A673 (cell line): Measurements from ENCODE around the gene HHEX. TPM values are rescaled to one million over a fixed set of nuclear protein-coding genes. Genes with fewer than 3 reads are reported as not detected.

Experiments
- BruUV-seq: library from RNA; stranded (reverse); fragments of 400-500 nt; replicated peaks from 2 replicates; lab custom pipeline; 2021; lab: Mats Ljungman, UMichigan
- CTCF ChIA-PET: fragments of 300-600 bp; sonication (Branson Sonifier 250); formaldehyde crosslinking; loops from one replicate; lab custom pipeline; 2022; ENCODE audit warnings: antibody characterized with exemption; lab: Charles Lee
- POLR2A ChIA-PET: fragments of 300-600 bp; sonication (Branson Sonifier 250); formaldehyde crosslinking; loops from one replicate; lab custom pipeline; 2022; ENCODE audit warnings: antibody characterized with exemption; ENCODE audit not compliant: low non-redundant PET; lab: Charles Lee
- DNase-seq: peaks from one replicate; pipeline ENCODE4 v3.0.0-alpha.2; 2015; ENCODE audit warnings: low spot score
- H3K27ac ChIP-seq: fragments of 200-600 bp; sonication (generic); 2 replicates; pipeline ENCODE4 v1.5.1; 2016; ENCODE audit warnings: mixed run types, low read depth, mild to moderate bottlenecking, mixed read lengths, antibody characterized with exemption, low read length; ENCODE audit not compliant: poor library complexity, severe bottlenecking
- H3K27me3 ChIP-seq: fragments of 200-600 bp; sonication (generic); replicated peaks from 2 replicates; pipeline ENCODE4 v1.6.1; 2017; ENCODE audit warnings: mixed run types, low read depth, mild to moderate bottlenecking, mixed read lengths, antibody characterized with exemption, low read length; ENCODE audit not compliant: insufficient read depth, poor library complexity
- H3K36me3 ChIP-seq: fragments of 200-600 bp; sonication (generic); 2 replicates; pipeline ENCODE4 v1.6.1; 2016; ENCODE audit warnings: mixed run types, mild to moderate bottlenecking, mixed read lengths, antibody characterized with exemption, low read length; ENCODE audit not compliant: insufficient read depth, poor library complexity, severe bottlenecking
- H3K4me1 ChIP-seq: fragments of 200-600 bp; sonication (generic); 2 replicates; pipeline ENCODE4 v1.6.1; 2017; ENCODE audit warnings: mixed run types, mild to moderate bottlenecking, mixed read lengths, antibody characterized with exemption, low read length; ENCODE audit not compliant: insufficient read depth, poor library complexity, severe bottlenecking
- H3K4me3 ChIP-seq: fragments of 200-600 bp; sonication (generic); 2 replicates; pipeline ENCODE4 v1.5.1; 2016; ENCODE audit warnings: low read depth, mixed run types, mild to moderate bottlenecking, mixed read lengths, low read length; ENCODE audit not compliant: poor library complexity, severe bottlenecking
- H3K9me3 ChIP-seq: fragments of 200-600 bp; sonication (generic); 2 replicates; pipeline ENCODE4 v1.6.1; 2016; ENCODE audit warnings: mixed run types, low read depth, mild to moderate bottlenecking, mixed read lengths, antibody characterized with exemption, low read length; ENCODE audit not compliant: poor library complexity, severe bottlenecking
- CTCF ChIP-seq: fragments of 300-800, 200-600 bp; sonication (generic); conservative IDR thresholded peaks from 2 replicates; pipeline ENCODE4 v1.5.1; 2017; ENCODE audit warnings: low read depth, mild to moderate bottlenecking, antibody characterized with exemption, low read length, moderate library complexity, mixed read lengths
- EZH2 ChIP-seq: fragments of 200-600 bp; sonication (generic); IDR thresholded peaks from 2 replicates; pipeline ENCODE4 v1.6.1; 2017; ENCODE audit warnings: borderline replicate concordance, low read depth, mild to moderate bottlenecking, mixed read lengths, antibody characterized with exemption, low read length; ENCODE audit not compliant: poor library complexity, severe bottlenecking
- intact Hi-C: fragments of 100-400 bp; cut with micrococcal nuclease; formaldehyde crosslinking; loops from one replicate; pipeline ENCODE4 v1.10.0; 2022; ENCODE audit not compliant: unreplicated experiment
- total RNA-seq: library from RNA; stranded (reverse); gene quantifications from 2 replicates; pipeline ENCODE4 v1.2.3, GENCODE V29; 2021

The HHEX gene
- total RNA-seq, 1 experiment from 2014 or later: 8.4 TPM

GRCh38 chr10:92681306-92681834 lies 8.4 kb upstream of the HHEX start:
- ChIA-PET POLR2A (interaction anchor here (0.6 kb wide), 1 partner anchor 17 kb away, joined by 8 read pairs; no protein-coding TSS in a partner anchor), CTCF (no interaction called here)
- no peaks in the 10 kb centered on the region for H3K4me1 ChIP-seq
- no peaks in the 10 kb centered on the region for H3K36me3 ChIP-seq
- intact Hi-C loops: no loop called here
- no peaks in the 10 kb centered on the region for H3K27me3 ChIP-seq
- TF ChIP-seq EZH2 (no peak), CTCF (no peak)
- no peak for DNase-seq
- no TSS peak for BruUV-seq
- H3K4me3 ChIP-seq: no peak overlapping the region
- H3K9me3 ChIP-seq: no peaks in the 10 kb centered on the region
- H3K27ac ChIP-seq: no peak overlapping the region

GRCh38 chr10:92688573-92688926 lies 1.2 kb upstream of the HHEX start:
- TF ChIP-seq EZH2 (no peak), CTCF (no peak)
- H3K27me3 ChIP-seq: no peaks in the 10 kb centered on the region
- no peak overlapping the region for H3K27ac ChIP-seq
- CTCF ChIA-PET: no interaction called here
- no peak for DNase-seq
- intact Hi-C loops: no loop called here
- no TSS peak for BruUV-seq
- H3K9me3 ChIP-seq: no peaks in the 10 kb centered on the region
- POLR2A ChIA-PET: no interaction called here
- peaks cover 7% of the 10 kb centered on the region for H3K4me1 ChIP-seq
- no peak overlapping the region for H3K4me3 ChIP-seq
- no peaks in the 10 kb centered on the region for H3K36me3 ChIP-seq

- Histone ChIP-seq H3K4me1 (peaks cover 7% of the 10 kb centered on the region), H3K9me3 (no peaks in the 10 kb centered on the region), H3K27ac (no peak overlapping the region), H3K36me3 (no peaks in the 10 kb centered on the region), H3K27me3 (no peaks in the 10 kb centered on the region), H3K4me3 (peak overlapping the region; percentile 82)
- ChIA-PET POLR2A (no interaction called here), CTCF (interaction anchor here (0.6 kb wide), 1 partner anchor 166 kb away, joined by 4 read pairs; no protein-coding TSS in a partner anchor)
- intact Hi-C loops: no loop called here
- no peak for TF ChIP-seq CTCF
- TF ChIP-seq EZH2: no peak
- no TSS peak for BruUV-seq
- DNase-seq: peak; percentile 14
Observed at GRCh38 chr10:92688927-92689662, 660 bp upstream of the HHEX start.
